HepG2 (cell line): ENCODE data around the gene BTBD7. TPM values are rescaled to one million over a fixed set of nuclear protein-coding genes. Genes with fewer than 3 reads are reported as not detected.

Experiments
- ATAC-seq: fragments of 200-7000 bp; cut with Tn5 transposase; 3 replicates; pipeline ENCODE4 v1.9.1; 2020; ENCODE audit warnings: mild to moderate bottlenecking, moderate library complexity
- BruUV-seq: library from RNA; stranded (reverse); fragments of 400-500 nt; replicated peaks from 2 replicates; lab custom pipeline; 2021; lab: Mats Ljungman, UMichigan
- CTCF ChIA-PET: fragments of 300-600 bp; formaldehyde crosslinking; extraction: SDS; loops from one replicate; lab custom pipeline; 2021; ENCODE audit warnings: low total read pairs, inconsistent platforms, low intra/inter-chr PET ratio; lab: Yijun Ruan, JAX
- POLR2A ChIA-PET: fragments of 350-600 bp; sonication (Branson Sonifier 250); formaldehyde crosslinking; loops from one replicate; lab custom pipeline; 2020; ENCODE audit warnings: antibody characterized with exemption, inconsistent platforms; lab: Yijun Ruan, JAX
- DNase-seq: peaks from one replicate; pipeline ENCODE4 v3.0.0-alpha.2; 2015; ENCODE audit warnings: low spot score
- FAIRE-seq: peaks from 3 replicates; lab custom pipeline; 2011; peaks lifted over from hg19 to GRCh38; lab: Jason Lieb, UNC
- H2AFZ ChIP-seq: one replicate; pipeline ENCODE4 v1.6.1; 2011; ENCODE audit warnings: low read length, inconsistent platforms
- H3K27ac ChIP-seq: fragments of 300-600 bp; 3 replicates; pipeline ENCODE4 v1.8.0; 2011; ENCODE audit warnings: mixed run types, mild to moderate bottlenecking, mixed read lengths, low read length, inconsistent platforms; ENCODE audit not compliant: insufficient read depth; ENCODE audit errors: extremely low read length
- H3K27me3 ChIP-seq, 2 experiments: fragments of 200-600 bp in 1 of 2; 2 replicates in 1 of 2; 3 replicates in 1 of 2; pipeline versions ENCODE4 v1.6.0 to v1.8.0; 2011; ENCODE audit warnings: low read length in 2 of 2, mild to moderate bottlenecking in 2 of 2, moderate library complexity in 2 of 2, inconsistent platforms in 1 of 2; ENCODE audit not compliant: insufficient read depth in 2 of 2, control insufficient read depth in 1 of 2
- H3K36me3 ChIP-seq, 2 experiments: fragments of 200-600 bp in 1 of 2; replicated peaks in 1 of 2; 2 replicates in 1 of 2; 3 replicates in 1 of 2; pipeline versions ENCODE4 v1.5.1 to v1.8.0; 2011; ENCODE audit warnings: low read length in 2 of 2, inconsistent platforms in 1 of 2; ENCODE audit not compliant: insufficient read depth in 2 of 2, control insufficient read depth in 1 of 2
- H3K4me1 ChIP-seq: 2 replicates; pipeline ENCODE4 v1.5.1; 2012; ENCODE audit warnings: low read length, inconsistent platforms; ENCODE audit not compliant: insufficient read depth
- H3K4me2 ChIP-seq: 2 replicates; pipeline ENCODE4 v1.6.0; 2011; ENCODE audit warnings: low read depth, low read length, inconsistent platforms
- H3K4me3 ChIP-seq, 3 experiments: fragments of 200-600 bp in 1 of 3; sonication (generic), shearing (Covaris generic) in 1 of 3; replicated peaks in 1 of 3; 2 replicates each; pipeline ENCODE4 v1.5.1; 2011 to 2016; ENCODE audit warnings: low read length in 3 of 3, inconsistent platforms in 2 of 3, low read depth in 2 of 3, mild to moderate bottlenecking in 2 of 3, control low read depth in 1 of 3, mixed read lengths in 1 of 3; ENCODE audit not compliant: insufficient read depth in 1 of 3
- H3K79me2 ChIP-seq: one replicate; pipeline ENCODE4 v1.6.1; 2011; ENCODE audit warnings: low read length, inconsistent platforms; ENCODE audit not compliant: insufficient read depth
- H3K9ac ChIP-seq: 2 replicates; pipeline ENCODE4 v1.6.0; 2011; ENCODE audit warnings: mild to moderate bottlenecking, low read depth, low read length, inconsistent platforms; ENCODE audit not compliant: insufficient read depth
- H3K9me3 ChIP-seq: 2 replicates; pipeline ENCODE4 v1.5.1; 2012; ENCODE audit warnings: mild to moderate bottlenecking, low read length
- H4K20me1 ChIP-seq: 2 replicates; pipeline ENCODE4 v1.6.0; 2011; ENCODE audit warnings: inconsistent platforms, mild to moderate bottlenecking, low read length, moderate library complexity; ENCODE audit not compliant: insufficient read depth
- HOXA7 ChIP-seq: sonication (generic); formaldehyde crosslinking; IDR thresholded peaks from 2 replicates; pipeline ENCODE4 v1.8.1; 2022; ENCODE audit warnings: mild to moderate bottlenecking, missing genetic modification reagents, moderate library complexity
- KDM1A ChIP-seq: IDR thresholded peaks from 2 replicates; pipeline ENCODE4 v1.6.1; 2016; ENCODE audit warnings: missing compliant biosample characterization
- KDM5A ChIP-seq: fragments of 200-600 bp; sonication (generic); IDR thresholded peaks from 2 replicates; pipeline ENCODE4 v1.7.0; 2018; ENCODE audit warnings: antibody characterized with exemption, mild to moderate bottlenecking, low read length, borderline replicate concordance
- RFXAP ChIP-seq: sonication (generic); formaldehyde crosslinking; IDR thresholded peaks from 2 replicates; pipeline ENCODE4 v1.4.0; 2020; ENCODE audit warnings: missing genetic modification reagents, borderline replicate concordance
- RNF219 ChIP-seq: sonication (generic); formaldehyde crosslinking; IDR thresholded peaks from 2 replicates; pipeline ENCODE4 v1.5.0; 2020; ENCODE audit warnings: mild to moderate bottlenecking, missing genetic modification reagents
- SALL1 ChIP-seq: sonication (generic); formaldehyde crosslinking; IDR thresholded peaks from 2 replicates; pipeline ENCODE4 v1.8.0; 2022; ENCODE audit warnings: mild to moderate bottlenecking, missing genetic modification reagents
- SNRNP70 ChIP-seq: fragments of 200-400 bp; formaldehyde crosslinking; IDR thresholded peaks from 2 replicates; pipeline ENCODE4 v1.6.1; 2017; ENCODE audit warnings: mild to moderate bottlenecking, low read depth, low read length, moderate library complexity
- TCF7 ChIP-seq: sonication (generic); IDR thresholded peaks from 2 replicates; pipeline ENCODE4 v1.6.1; 2016; ENCODE audit warnings: antibody characterized with exemption, low read depth
- TEAD2 ChIP-seq: sonication (generic); formaldehyde crosslinking; IDR thresholded peaks from 2 replicates; pipeline ENCODE4 v1.9.0; 2021; ENCODE audit warnings: missing genetic modification reagents
- ZBTB14 ChIP-seq: sonication (generic); formaldehyde crosslinking; IDR thresholded peaks from 2 replicates; pipeline ENCODE4 v1.4.0; 2020; ENCODE audit warnings: missing genetic modification reagents
- ZFP1 ChIP-seq: IDR thresholded peaks from 2 replicates; pipeline ENCODE4 v1.6.1; 2016
- ZMAT5 ChIP-seq: sonication (generic); formaldehyde crosslinking; IDR thresholded peaks from 2 replicates; pipeline ENCODE4 v1.5.0; 2020; ENCODE audit warnings: mild to moderate bottlenecking, low read depth, missing genetic modification reagents, borderline replicate concordance
- ZMYM3 ChIP-seq: sonication (generic); formaldehyde crosslinking; IDR thresholded peaks from 2 replicates; pipeline ENCODE4 v1.5.1; 2020; ENCODE audit warnings: mild to moderate bottlenecking, missing genetic modification reagents
- ZNF550 ChIP-seq: sonication (generic); formaldehyde crosslinking; IDR thresholded peaks from 2 replicates; pipeline ENCODE4 v1.4.0; 2020; ENCODE audit warnings: mild to moderate bottlenecking, missing genetic modification reagents, borderline replicate concordance
- ZNF737 ChIP-seq: sonication (generic); formaldehyde crosslinking; IDR thresholded peaks from 2 replicates; pipeline ENCODE4 v1.5.0; 2020; ENCODE audit warnings: missing genetic modification reagents, mild to moderate bottlenecking, borderline replicate concordance
- ZNF772 ChIP-seq: sonication (generic); formaldehyde crosslinking; IDR thresholded peaks from 2 replicates; pipeline ENCODE4 v1.5.0; 2020; ENCODE audit warnings: mild to moderate bottlenecking, missing genetic modification reagents
- ZSCAN12 ChIP-seq: sonication (generic); formaldehyde crosslinking; IDR thresholded peaks from 2 replicates; pipeline ENCODE4 v1.9.0; 2021; ENCODE audit warnings: mild to moderate bottlenecking, missing genetic modification reagents
- WGBS: methylation state at CpG from one replicate; pipeline ENCODE4 v1.1.6; 2017; ENCODE audit warnings: low lambda C conversion rate; 5-methylcytosine and 5-hydroxymethylcytosine counted together
- in situ Hi-C: cut with HindIII; loops from 2 replicates; pipeline ENCODE4 v1.10.0; 2017; ENCODE audit warnings: low pct_unique_long_range_greater_than_20kb; ENCODE audit not compliant: extremely low pct_ligation_motif_present
- intact Hi-C: fragments of 100-400 bp; cut with micrococcal nuclease; formaldehyde crosslinking; loops from one replicate; pipeline ENCODE4 v1.10.0; 2022; ENCODE audit not compliant: unreplicated experiment
- polyA plus RNA-seq, 8 experiments: library from polyadenylated mRNA; depleted of rRNA in 3 of 8; stranded (reverse) in 7 of 8; unstranded in 1 of 8; fragments of >200 nt; fragmentation: Illumina TruSeq in 4 of 8; extraction: Trizol in 4 of 8; gene quantifications; 2 replicates each; pipeline versions ENCODE4 v1.2.1 to v1.2.3, GENCODE V29; 2011 to 2016; ENCODE audit warnings: low read depth in 4 of 8, missing spikeins in 1 of 8, mixed read lengths in 1 of 8; ENCODE audit not compliant: insufficient read depth in 1 of 8
- total RNA-seq, 5 experiments: library from RNA; depleted of rRNA; stranded (reverse); fragments of >200 nt; fragmentation: Illumina TruSeq; extraction: Trizol; gene quantifications; 2 replicates each; pipeline ENCODE4 v1.2.3, GENCODE V29; 2016; ENCODE audit warnings: low read depth in 1 of 5

The BTBD7 gene
- total and polyA plus RNA-seq, 2 of the 13 experiments (the other 11 are each of a cell fraction or from before 2014, with no cell fraction given) = 11.6 to 15.2 TPM

- intact Hi-C loops (no loop called here), in situ Hi-C loops (no loop called here)
- ATAC-seq (no peak), FAIRE-seq (no peak), DNase-seq (no peak)
- no peaks in the 10 kb centered on the region for H3K27me3 ChIP-seq
- no peak overlapping the region for H3K9ac ChIP-seq
- peaks cover 10% of the 10 kb centered on the region for H3K9me3 ChIP-seq
- H3K36me3 ChIP-seq = no peaks in the 10 kb centered on the region
- no TSS peak for BruUV-seq
- 86% methylated on average over 2 of the region's 2 CpGs for WGBS
- no peak overlapping the region for H2AFZ ChIP-seq
- peaks cover 9% of the 10 kb centered on the region for H3K4me1 ChIP-seq
- H3K4me2 ChIP-seq = no peak overlapping the region
- TF ChIP-seq ZNF550 (CRISPR knock-in tag) = no peak
- ChIA-PET CTCF (no interaction called here), POLR2A (no interaction called here)
- H3K27ac ChIP-seq = no peak overlapping the region
- no peaks in the 10 kb centered on the region for H4K20me1 ChIP-seq
- H3K4me3 ChIP-seq = no peak overlapping the region
- no peaks in the 10 kb centered on the region for H3K79me2 ChIP-seq
These were observed 11.0 kb upstream of the BTBD7 start for GRCh38 chr14:93343797-93344196.

GRCh38 chr14:93343266-93343665 is 10.4 kb upstream of the BTBD7 start:
- no peaks in the 10 kb centered on the region for H3K36me3 ChIP-seq
- ATAC-seq (no peak), FAIRE-seq (no peak), DNase-seq (no peak)
- no peaks in the 10 kb centered on the region for H4K20me1 ChIP-seq
- WGBS = 0% methylated on average over 1 of the region's 1 CpG
- no peak overlapping the region for H3K27ac ChIP-seq
- no peaks in the 10 kb centered on the region for H3K79me2 ChIP-seq
- POLR2A ChIA-PET = no interaction called here
- H3K9me3 ChIP-seq = peaks cover 10% of the 10 kb centered on the region
- no peak overlapping the region for H3K4me3 ChIP-seq
- CTCF ChIA-PET = no interaction called here
- no peak overlapping the region for H3K4me2 ChIP-seq
- no peaks in the 10 kb centered on the region for H3K27me3 ChIP-seq
- intact Hi-C loops (no loop called here), in situ Hi-C loops (no loop called here)
- H2AFZ ChIP-seq = no peak overlapping the region
- H3K9ac ChIP-seq = no peak overlapping the region
- no TSS peak for BruUV-seq
- H3K4me1 ChIP-seq = peaks cover 9% of the 10 kb centered on the region
- TF ChIP-seq RNF219 (CRISPR knock-in tag) = no peak
- no peak for TF ChIP-seq ZNF737 (CRISPR knock-in tag)
- TF ChIP-seq SNRNP70 = no peak
- no peak for TF ChIP-seq KDM1A
- TF ChIP-seq TCF7 = no peak
- no peak for TF ChIP-seq ZFP1 (CRISPR knock-in tag)
- no peak for TF ChIP-seq ZSCAN12 (CRISPR knock-in tag)
- no peak for TF ChIP-seq ZBTB14 (CRISPR knock-in tag)
- TF ChIP-seq KDM5A = no peak
- TF ChIP-seq ZMYM3 = no peak
- TF ChIP-seq HOXA7 (CRISPR knock-in tag) = no peak
- TF ChIP-seq TEAD2 = no peak
- no peak for TF ChIP-seq SALL1 (CRISPR knock-in tag)
- TF ChIP-seq ZMAT5 (CRISPR knock-in tag) = no peak
- TF ChIP-seq RFXAP (CRISPR knock-in tag) = no peak
- TF ChIP-seq ZNF772 (CRISPR knock-in tag) = no peak
